Endothelial cell of umbilical vein (primary cell): ENCODE data around the gene DPF1. TPM values are rescaled to one million over a fixed set of nuclear protein-coding genes. Genes with fewer than 3 reads are reported as not detected.
A peak's percentile ranks its signal among the peaks of the same experiment; 100 is the strongest.

Source experiments
- BruUV-seq: library from RNA; stranded (reverse); fragments of 400-500 nt; replicated peaks from 2 replicates; lab custom pipeline; 2021; lab: Mats Ljungman, UMichigan
- CTCF ChIA-PET: fragments of 300-600, 350-600 bp; sonication (Branson Sonifier 250); formaldehyde crosslinking; loops from one replicate; lab custom pipeline; 2021; ENCODE audit warnings: antibody characterized with exemption, inconsistent platforms; lab: Charles Lee
- POLR2A ChIA-PET: fragments of 300-600, 350-600 bp; sonication (Branson Sonifier 250); formaldehyde crosslinking; loops from one replicate; lab custom pipeline; 2021; ENCODE audit warnings: antibody characterized with exemption, inconsistent platforms; lab: Charles Lee
- DNase-seq: peaks from one replicate; pipeline ENCODE4 v3.0.0-alpha.2; 2011; ENCODE audit warnings: low read depth, low spot score
- FAIRE-seq: peaks from 2 replicates; lab custom pipeline; 2011; peaks lifted over from hg19 to GRCh38; lab: Jason Lieb, UNC
- H2AFZ ChIP-seq: 2 replicates; pipeline ENCODE4 v1.6.0; 2012; ENCODE audit warnings: low read depth, low read length, control low read depth, inconsistent platforms
- H3K27ac ChIP-seq: 2 replicates; pipeline ENCODE4 v1.5.1; 2011; ENCODE audit warnings: low read depth, mild to moderate bottlenecking, control low read depth, low read length, moderate library complexity; ENCODE audit not compliant: insufficient read depth
- H3K27me3 ChIP-seq, 2 experiments: 2 replicates each; pipeline versions ENCODE4 v1.6.0 to v1.6.1; 2011; ENCODE audit warnings: low read length in 2 of 2, mixed read lengths in 1 of 2; ENCODE audit not compliant: control insufficient read depth in 2 of 2, insufficient read depth in 2 of 2
- H3K36me3 ChIP-seq, 2 experiments: 2 replicates in 1 of 2; 3 replicates in 1 of 2; pipeline ENCODE4 v1.5.1; 2011; ENCODE audit warnings: low read length in 2 of 2, mild to moderate bottlenecking in 1 of 2, moderate library complexity in 1 of 2; ENCODE audit not compliant: control insufficient read depth in 2 of 2, insufficient read depth in 2 of 2; ENCODE audit errors: extremely low read depth in 1 of 2
- H3K4me1 ChIP-seq: 3 replicates; pipeline ENCODE4 v1.5.1; 2011; ENCODE audit warnings: mild to moderate bottlenecking, low read length; ENCODE audit not compliant: control insufficient read depth, insufficient read depth; ENCODE audit errors: extremely low read depth
- H3K4me2 ChIP-seq: 2 replicates; pipeline ENCODE4 v1.6.1; 2011; ENCODE audit warnings: low read length, control low read depth, mixed read lengths; ENCODE audit not compliant: insufficient read depth
- H3K4me3 ChIP-seq, 3 experiments: fragments of 200-600 bp in 1 of 3; sonication (generic), shearing (Covaris generic) in 1 of 3; replicated peaks in 1 of 3; 2 replicates each; pipeline ENCODE4 v1.5.1; 2011 to 2016; ENCODE audit warnings: control low read depth in 3 of 3, low read length in 3 of 3, mild to moderate bottlenecking in 2 of 3, inconsistent platforms in 1 of 3, low read depth in 1 of 3, moderate library complexity in 1 of 3; ENCODE audit not compliant: insufficient read depth in 1 of 3
- H3K79me2 ChIP-seq: 2 replicates; pipeline ENCODE4 v1.6.0; 2012; ENCODE audit warnings: low read length, inconsistent platforms; ENCODE audit not compliant: control insufficient read depth, insufficient read depth
- H3K9ac ChIP-seq: replicated peaks from 2 replicates; pipeline ENCODE3; 2011; ENCODE audit warnings: low read length, control low read depth; ENCODE audit not compliant: insufficient read depth; ENCODE audit errors: extremely low read depth
- H3K9me1 ChIP-seq: replicated peaks from 3 replicates; pipeline ENCODE4 v1.6.0; 2011; ENCODE audit warnings: mild to moderate bottlenecking, low read length; ENCODE audit not compliant: control insufficient read depth, insufficient read depth; ENCODE audit errors: extremely low read depth
- H3K9me3 ChIP-seq: replicated peaks from 2 replicates; pipeline ENCODE4 v1.5.1; 2012; ENCODE audit warnings: low read length, inconsistent platforms; ENCODE audit not compliant: control insufficient read depth, insufficient read depth
- H4K20me1 ChIP-seq: replicated peaks from 2 replicates; pipeline ENCODE3; 2011; ENCODE audit warnings: mild to moderate bottlenecking, low read length; ENCODE audit not compliant: control insufficient read depth, insufficient read depth; ENCODE audit errors: extremely low read depth
- CTCF ChIP-seq, 2 donors: IDR thresholded peaks; 1 replicate in 1 of 2; 2 replicates in 1 of 2; pipeline ENCODE4 v1.5.1; 2011; ENCODE audit warnings: low read length in 2 of 2, mild to moderate bottlenecking in 2 of 2, moderate library complexity in 2 of 2, control low read depth in 1 of 2, inconsistent platforms in 1 of 2, low read depth in 1 of 2; ENCODE audit not compliant: insufficient read depth in 1 of 2; ENCODE audit errors: extremely low read depth in 1 of 2
- EZH2 ChIP-seq: IDR thresholded peaks from 2 replicates; pipeline ENCODE4 v1.6.1; 2012; ENCODE audit warnings: borderline replicate concordance, low read depth, mild to moderate bottlenecking, moderate library complexity, low read length, inconsistent platforms; ENCODE audit not compliant: severe bottlenecking
- FOS ChIP-seq: IDR thresholded peaks from 2 replicates; pipeline ENCODE4 v1.6.1; 2011; ENCODE audit warnings: mild to moderate bottlenecking, low read length, moderate library complexity, borderline replicate concordance; ENCODE audit not compliant: insufficient read depth
- GATA2 ChIP-seq: IDR thresholded peaks from 2 replicates; pipeline ENCODE4 v1.7.0; 2011; ENCODE audit warnings: low read depth, mild to moderate bottlenecking, moderate library complexity, mixed read lengths, low read length; ENCODE audit not compliant: insufficient read length, insufficient read depth
- JUN ChIP-seq: IDR thresholded peaks from 2 replicates; pipeline ENCODE4 v1.6.1; 2011; ENCODE audit warnings: borderline replicate concordance, low read depth; ENCODE audit not compliant: insufficient read length, insufficient read depth
- MYC ChIP-seq: IDR thresholded peaks from one replicate; pipeline ENCODE4 v1.6.1; 2011; ENCODE audit warnings: mild to moderate bottlenecking, low read depth, low read length
- POLR2A ChIP-seq: IDR thresholded peaks from 2 replicates; pipeline ENCODE4 v1.6.1; 2012; ENCODE audit warnings: low read depth, mild to moderate bottlenecking, control low read depth, low read length
- POLR2AphosphoS5 ChIP-seq: IDR thresholded peaks from 2 replicates; pipeline ENCODE4 v1.6.1; 2012; ENCODE audit warnings: low read depth, mild to moderate bottlenecking, control low read depth, low read length, moderate library complexity; ENCODE audit not compliant: insufficient read depth
- dilution Hi-C: fragments of 300-500 bp; cut with MboI; formaldehyde crosslinking; loops from one replicate; pipeline ENCODE4 v1.15.0; 2019; ENCODE audit warnings: low sequenced_read_pairs; ENCODE audit not compliant: extremely low pct_ligation_motif_present
- intact Hi-C: fragments of 100-400 bp; cut with micrococcal nuclease; formaldehyde crosslinking; loops from one replicate; pipeline ENCODE4 v1.10.0; 2022
- polyA plus RNA-seq, 4 experiments: library from polyadenylated mRNA; depleted of rRNA in 3 of 4; stranded (reverse) in 3 of 4; unstranded in 1 of 4; fragments of >200 nt; gene quantifications; 2 replicates each; pipeline versions ENCODE4 v1.2.1 to v1.2.3, GENCODE V29; 2011 to 2012; ENCODE audit warnings: missing spikeins in 1 of 4
- total RNA-seq: library from RNA; stranded (reverse); gene quantifications from 2 replicates; pipeline ENCODE4 v1.2.3, GENCODE V29; 2021
- TF ChIP-seq, protein P1 (sequence below): IDR thresholded peaks from 2 replicates; pipeline ENCODE4 v1.6.1; 2011; ENCODE audit not compliant: insufficient read depth, insufficient read length

DPF1 gene
- total and polyA plus RNA-seq, 2 donors (not counting 3 experiments of a cell fraction or from before 2014, with no cell fraction given), result 2.0 to 3.9 TPM

DNA sequence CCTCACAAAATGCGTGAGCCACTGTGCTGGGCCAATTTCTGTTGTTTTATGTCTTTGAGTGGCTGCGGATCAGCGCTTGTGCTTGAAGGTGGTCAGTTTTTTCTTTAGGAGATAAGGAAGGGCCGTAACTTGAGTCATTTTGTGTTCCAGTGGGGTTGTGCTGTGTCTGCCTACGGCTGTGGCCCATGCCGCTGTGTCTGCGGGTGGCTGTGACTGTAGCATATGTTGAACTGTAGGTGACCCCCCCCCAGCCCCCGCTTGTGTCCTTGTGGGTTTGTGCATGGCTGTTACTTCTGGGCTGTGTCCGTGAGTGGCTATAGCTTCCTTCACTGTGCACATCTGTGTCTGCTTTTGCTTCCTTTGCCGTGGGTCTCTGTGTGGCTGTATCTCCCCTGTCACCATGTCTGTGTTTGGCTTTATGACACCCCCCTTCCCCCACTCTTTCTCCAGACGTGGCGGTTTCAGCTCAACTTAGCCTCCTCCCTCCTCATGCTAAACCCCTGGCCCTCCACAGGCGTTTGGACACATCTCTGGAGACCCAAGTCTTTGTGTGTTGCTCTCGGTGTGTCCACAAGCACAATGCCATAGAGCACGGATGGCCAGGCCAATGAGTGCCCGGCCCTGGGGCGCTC is 31.5 kb upstream of the DPF1 start:
- Histone ChIP-seq H3K9me1 (no peaks in the 10 kb centered on the region), H4K20me1 (no peaks in the 10 kb centered on the region), H3K9ac (no peak overlapping the region), H2AFZ (peak overlapping the region; percentile 80), H3K79me2 (no peaks in the 10 kb centered on the region), H3K4me1 (peaks cover 9% of the 10 kb centered on the region), H3K27me3 (no peaks in the 10 kb centered on the region), H3K36me3 (no peaks in the 10 kb centered on the region), H3K9me3 (no peaks in the 10 kb centered on the region), H3K4me2 (peak overlapping the region; percentile 39), H3K27ac (no peak overlapping the region), H3K4me3 (no peak overlapping the region)
- dilution Hi-C loops (no loop called here), intact Hi-C loops (loop anchor here (2.0 kb wide), 1 partner anchor 59 kb away; the partner anchor contains the start of gene YIF1B)
- no peak for TF ChIP-seq POLR2A
- TF ChIP-seq FOS, result no peak
- no peak for TF ChIP-seq EZH2
- no peak for TF ChIP-seq GATA2
- TF ChIP-seq, protein P1, sequence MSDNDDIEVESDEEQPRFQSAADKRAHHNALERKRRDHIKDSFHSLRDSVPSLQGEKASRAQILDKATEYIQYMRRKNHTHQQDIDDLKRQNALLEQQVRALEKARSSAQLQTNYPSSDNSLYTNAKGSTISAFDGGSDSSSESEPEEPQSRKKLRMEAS, result no peak
- TF ChIP-seq MYC, result no peak
- no peak for TF ChIP-seq CTCF (IDR thresholded peaks at IDR 0.05; ENCODE audit: extremely low read depth in 1 of 2, insufficient read depth in 1 of 2, low read depth in 1 of 2, low read length in 2 of 2)
- TF ChIP-seq POLR2AphosphoS5, result no peak
- TF ChIP-seq JUN, result no peak
- FAIRE-seq (no peak), DNase-seq (no peak)
- ChIA-PET CTCF (interaction anchor here (0.7 to 2.3 kb wide), 9 partner anchors 9 to 353 kb away, joined by 3 to 14 read pairs (median 5); partner anchors contain the start of genes CATSPERG and KCNK6), POLR2A (no interaction called here)
- BruUV-seq, result no TSS peak
